Measurements from ENCODE around the gene LAGE3.

- TF ChIP-seq CTCF (IDR thresholded peaks at IDR 0.05) (no peak), POLR2A (IDR thresholded peaks at IDR 0.05) (no peak)
Measured at GRCh38 chrX:154450312-154450711, 28.8 kb downstream of the LAGE3 start.
